Thoracic aorta (tissue), 2 donors: ENCODE results near the gene MED25. TPM values are rescaled to one million over a fixed set of nuclear protein-coding genes. Genes with fewer than 3 reads are reported as not detected.

Source experiments
- ATAC-seq: fragments of 150-250 bp; one replicate; pipeline ENCODE4 v1.8.0; 2017; ENCODE audit warnings: low read depth; ENCODE audit not compliant: insufficient number of reproducible peaks, low FRiP score
- DNase-seq: peaks from one replicate; pipeline ENCODE4 v3.0.0-alpha.2; 2020; ENCODE audit warnings: low spot score
- H3K27ac ChIP-seq, 2 donors: fragments of 200-600 bp; sonication (generic); 1 replicate in 1 of 2; 2 replicates in 1 of 2; pipeline ENCODE4 v1.5.1; 2016; ENCODE audit warnings: mild to moderate bottlenecking in 2 of 2, moderate library complexity in 2 of 2
- H3K27me3 ChIP-seq: fragments of 200-600 bp; sonication (generic); replicated peaks from 2 replicates; pipeline ENCODE4 v1.6.0; 2016; ENCODE audit warnings: mild to moderate bottlenecking; ENCODE audit not compliant: insufficient read depth
- H3K36me3 ChIP-seq: fragments of 200-600 bp; sonication (generic); one replicate; pipeline ENCODE4 v1.5.1; 2016
- H3K4me1 ChIP-seq, 2 donors: fragments of 200-600 bp; sonication (generic); 1 replicate in 1 of 2; 2 replicates in 1 of 2; pipeline versions ENCODE4 v1.5.1 to v1.6.0; 2016; ENCODE audit warnings: low read depth in 2 of 2, mild to moderate bottlenecking in 1 of 2; ENCODE audit not compliant: control insufficient read depth in 1 of 2
- H3K4me3 ChIP-seq: fragments of 200-600 bp; sonication (generic); 2 replicates; pipeline ENCODE4 v1.5.1; 2016; ENCODE audit warnings: mild to moderate bottlenecking
- H3K9me3 ChIP-seq: fragments of 200-600 bp; sonication (generic); 2 replicates; pipeline ENCODE4 v1.5.1; 2016
- CTCF ChIP-seq: fragments of 200-600 bp; sonication (generic); IDR thresholded peaks from one replicate; pipeline ENCODE4 v1.5.1; 2019; ENCODE audit warnings: antibody characterized with exemption
- total RNA-seq, 2 donors: library from RNA; depleted of rRNA; stranded (reverse); fragments of >200 nt; gene quantifications; one replicate each; pipeline versions ENCODE4 v1.1.0 to v1.2.3, GENCODE V29; 2016

MED25 gene
- total RNA-seq, 2 donors from 2014 or later: 29.8 to 37.0 TPM

- DNase-seq: no peak
- Histone ChIP-seq H3K27me3 (no peaks in the 10 kb centered on the region), H3K27ac (no peak overlapping the region), H3K4me3 (no peak overlapping the region), H3K36me3 (peaks cover 64% of the 10 kb centered on the region), H3K4me1 (no peaks in the 10 kb centered on the region), H3K9me3 (no peaks in the 10 kb centered on the region)
- TF ChIP-seq CTCF: no peak
- no peak for ATAC-seq
Observed at GRCh38 chr19:49836176-49837008, 18.3 kb downstream of the MED25 start.

DNA sequence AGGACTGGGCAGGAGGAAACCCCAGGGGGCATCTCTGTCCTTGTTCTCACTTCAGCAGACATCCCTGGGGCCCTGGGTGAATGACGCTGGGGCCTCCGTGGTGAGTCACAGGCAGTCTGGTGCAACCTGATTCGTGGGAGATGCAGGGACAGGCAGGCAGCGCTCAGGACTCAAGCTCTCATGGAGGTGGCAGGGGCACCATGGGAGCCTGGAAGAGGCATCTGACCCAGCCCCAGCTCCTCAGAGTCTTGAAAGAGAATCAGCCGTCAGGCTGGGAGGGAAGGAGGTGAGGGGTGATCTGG, 18.9 kb downstream of the MED25 start:
- no peak for DNase-seq
- H3K36me3 ChIP-seq: peaks cover 59% of the 10 kb centered on the region
- no peak for ATAC-seq

GRCh38 chr19:49837425-49837824, 19.3 kb downstream of the MED25 start:
- Histone ChIP-seq H3K4me3 (no peak overlapping the region), H3K4me1 (no peaks in the 10 kb centered on the region), H3K9me3 (no peaks in the 10 kb centered on the region), H3K27ac (no peak overlapping the region), H3K36me3 (peaks cover 54% of the 10 kb centered on the region), H3K27me3 (no peaks in the 10 kb centered on the region)
- no peak for ATAC-seq
- no peak for TF ChIP-seq CTCF
- no peak for DNase-seq

More for the DNA sequence above, 18.9 kb downstream of the MED25 start:
- TF ChIP-seq CTCF: no peak
- H3K4me1 ChIP-seq: no peaks in the 10 kb centered on the region
- no peaks in the 10 kb centered on the region for H3K9me3 ChIP-seq
- no peak overlapping the region for H3K4me3 ChIP-seq
- H3K27ac ChIP-seq: no peak overlapping the region
- no peaks in the 10 kb centered on the region for H3K27me3 ChIP-seq

GRCh38 chr19:49838885-49839588, 20.9 kb downstream of the MED25 start:
- no peak overlapping the region for H3K4me3 ChIP-seq
- TF ChIP-seq CTCF: no peak
- H3K36me3 ChIP-seq: peaks cover 41% of the 10 kb centered on the region
- ATAC-seq (no peak), DNase-seq (no peak)
- H3K27me3 ChIP-seq: no peaks in the 10 kb centered on the region
- H3K9me3 ChIP-seq: no peaks in the 10 kb centered on the region
- no peak overlapping the region for H3K27ac ChIP-seq
- H3K4me1 ChIP-seq: no peaks in the 10 kb centered on the region

- H3K36me3 ChIP-seq: peaks cover 34% of the 10 kb centered on the region
- H3K27me3 ChIP-seq: no peaks in the 10 kb centered on the region
- DNase-seq: no peak
- no peak for ATAC-seq
- H3K4me1 ChIP-seq: no peaks in the 10 kb centered on the region
- no peaks in the 10 kb centered on the region for H3K9me3 ChIP-seq
- no peak overlapping the region for H3K27ac ChIP-seq
- no peak overlapping the region for H3K4me3 ChIP-seq
- TF ChIP-seq CTCF: no peak
Observed at GRCh38 chr19:49839713-49840112, 21.6 kb downstream of the MED25 start.
